GM12873 (cell line): ENCODE data around the gene ZNF506.

Experiments
- CTCF ChIP-seq: IDR thresholded peaks from 2 replicates; pipeline ENCODE4 v1.5.1; 2012; ENCODE audit warnings: low read depth, mild to moderate bottlenecking, moderate library complexity, low read length, control low read depth; ENCODE audit not compliant: insufficient read depth; ENCODE audit errors: missing control alignments

Gene ZNF506

GRCh38 chr19:19805480-19805879 is 16.1 kb downstream of the ZNF506 start:
- TF ChIP-seq CTCF, result no peak

- TF ChIP-seq CTCF, result no peak
Observed at GRCh38 chr19:19788015-19788414, 33.5 kb downstream of the ZNF506 start.

- no peak for TF ChIP-seq CTCF
Observed at GRCh38 chr19:19782783-19783182, 38.8 kb downstream of the ZNF506 start.

GRCh38 chr19:19778666-19779065 is 42.9 kb downstream of the ZNF506 start:
- no peak for TF ChIP-seq CTCF

- TF ChIP-seq CTCF, result no peak
Observed at GRCh38 chr19:19777692-19778091, 43.9 kb downstream of the ZNF506 start.

- TF ChIP-seq CTCF, result no peak
Observed at GRCh38 chr19:19776206-19777008, 45.1 kb downstream of the ZNF506 start.

- TF ChIP-seq CTCF, result no peak
Observed at GRCh38 chr19:19775891-19776205, 45.7 kb downstream of the ZNF506 start.
